HCT116 (cell line): Measurements from ENCODE around the gene CHAC1.

Experiments used
- CEBPB ChIP-seq: IDR thresholded peaks from 2 replicates; pipeline ENCODE4 v1.6.1; 2012; ENCODE audit warnings: low read depth
- EZH2phosphoT487 ChIP-seq: fragments of 200-600 bp; IDR thresholded peaks from 2 replicates; pipeline ENCODE4 v1.6.1; 2018; ENCODE audit warnings: antibody characterized with exemption, borderline replicate concordance
- POLR2A ChIP-seq: IDR thresholded peaks from 2 replicates; pipeline ENCODE4 v1.7.0; 2011; ENCODE audit warnings: borderline replicate concordance; ENCODE audit not compliant: insufficient read depth, insufficient read length; ENCODE audit errors: extremely low read depth
- POLR2AphosphoS5 ChIP-seq: IDR thresholded peaks from 2 replicates; pipeline ENCODE4 v1.6.1; 2011; ENCODE audit warnings: mild to moderate bottlenecking, low read depth, low read length, moderate library complexity
- RAD21 ChIP-seq: IDR thresholded peaks from 2 replicates; pipeline ENCODE4 v1.6.1; 2012; ENCODE audit warnings: low read depth, mild to moderate bottlenecking
- SRF ChIP-seq: IDR thresholded peaks from 2 replicates; pipeline ENCODE4 v1.6.1; 2012; ENCODE audit warnings: low read depth
- ZNF274 ChIP-seq: fragments of 200-500 bp; sonication (Bioruptor generic); IDR thresholded peaks from 2 replicates; pipeline ENCODE4 v1.6.1; 2014; ENCODE audit warnings: mild to moderate bottlenecking, low read depth, low read length, inconsistent platforms
- TF ChIP-seq, protein P1 (sequence below), 3 experiments: fragments of 200-600 bp in 1 of 3; sonication (generic) in 1 of 3; IDR thresholded peaks in 2 of 3; conservative IDR thresholded peaks in 1 of 3; 2 replicates each; pipeline ENCODE4 v1.5.1; 2012 to 2017; ENCODE audit warnings: low read depth in 2 of 3, low read length in 2 of 3, antibody characterized with exemption in 1 of 3, borderline replicate concordance in 1 of 3, control low read depth in 1 of 3, mild to moderate bottlenecking in 1 of 3, mixed read lengths in 1 of 3, mixed run types in 1 of 3, moderate library complexity in 1 of 3; ENCODE audit not compliant: insufficient read depth in 1 of 3
- TF ChIP-seq, protein P2 (sequence below): IDR thresholded peaks from 2 replicates; pipeline ENCODE4 v1.6.1; 2012

DNA sequence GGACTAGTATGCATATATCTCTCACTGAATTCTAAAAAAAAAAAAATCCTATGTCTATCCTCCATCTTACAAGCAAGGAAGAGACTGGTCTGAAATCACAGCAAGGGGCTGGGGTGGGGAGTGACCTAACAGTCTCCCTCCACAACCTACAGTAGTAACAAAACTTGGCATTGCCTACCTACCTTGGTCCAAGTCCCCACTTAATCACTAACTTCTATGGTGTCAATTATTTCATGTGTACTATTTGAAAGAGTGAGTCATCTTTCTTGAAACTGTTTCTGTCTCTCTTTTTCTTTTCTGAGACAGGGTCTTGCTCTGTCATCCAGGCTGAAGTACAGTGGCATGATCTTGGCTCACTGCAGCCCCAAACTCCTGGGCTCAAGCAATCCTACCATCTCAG lies 36.8 kb downstream of the CHAC1 start:
- TF ChIP-seq, protein P1, sequence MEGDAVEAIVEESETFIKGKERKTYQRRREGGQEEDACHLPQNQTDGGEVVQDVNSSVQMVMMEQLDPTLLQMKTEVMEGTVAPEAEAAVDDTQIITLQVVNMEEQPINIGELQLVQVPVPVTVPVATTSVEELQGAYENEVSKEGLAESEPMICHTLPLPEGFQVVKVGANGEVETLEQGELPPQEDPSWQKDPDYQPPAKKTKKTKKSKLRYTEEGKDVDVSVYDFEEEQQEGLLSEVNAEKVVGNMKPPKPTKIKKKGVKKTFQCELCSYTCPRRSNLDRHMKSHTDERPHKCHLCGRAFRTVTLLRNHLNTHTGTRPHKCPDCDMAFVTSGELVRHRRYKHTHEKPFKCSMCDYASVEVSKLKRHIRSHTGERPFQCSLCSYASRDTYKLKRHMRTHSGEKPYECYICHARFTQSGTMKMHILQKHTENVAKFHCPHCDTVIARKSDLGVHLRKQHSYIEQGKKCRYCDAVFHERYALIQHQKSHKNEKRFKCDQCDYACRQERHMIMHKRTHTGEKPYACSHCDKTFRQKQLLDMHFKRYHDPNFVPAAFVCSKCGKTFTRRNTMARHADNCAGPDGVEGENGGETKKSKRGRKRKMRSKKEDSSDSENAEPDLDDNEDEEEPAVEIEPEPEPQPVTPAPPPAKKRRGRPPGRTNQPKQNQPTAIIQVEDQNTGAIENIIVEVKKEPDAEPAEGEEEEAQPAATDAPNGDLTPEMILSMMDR (IDR thresholded peaks at IDR 0.05 in 2 of 3, conservative IDR thresholded peaks at IDR 0.05 in 1 of 3; ENCODE audit: borderline replicate concordance in 1 of 3, insufficient read depth in 1 of 3, low read depth in 2 of 3, low read length in 2 of 3), result no peak
- TF ChIP-seq RAD21 (no peak), ZNF274 (no peak), EZH2phosphoT487 (no peak), POLR2A (no peak), CEBPB (no peak), SRF (no peak), POLR2AphosphoS5 (no peak)
- TF ChIP-seq, protein P2, sequence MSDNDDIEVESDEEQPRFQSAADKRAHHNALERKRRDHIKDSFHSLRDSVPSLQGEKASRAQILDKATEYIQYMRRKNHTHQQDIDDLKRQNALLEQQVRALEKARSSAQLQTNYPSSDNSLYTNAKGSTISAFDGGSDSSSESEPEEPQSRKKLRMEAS, result no peak
